H9 (cell line): Measurements from ENCODE around the gene PEX5L. TPM values are rescaled to one million over a fixed set of nuclear protein-coding genes. Genes with fewer than 3 reads are reported as not detected.

Experiments
- DNase-seq: peaks from one replicate; pipeline ENCODE4 v3.0.0-alpha.2; 2017
- H2AFZ ChIP-seq: one replicate; pipeline ENCODE4 v1.6.1; 2013; ENCODE audit warnings: mild to moderate bottlenecking, low read length, control low read depth, moderate library complexity
- H2AK5ac ChIP-seq: 2 replicates; pipeline ENCODE4 v1.6.1; 2013; ENCODE audit warnings: low read length, control low read depth, mixed read lengths; ENCODE audit not compliant: insufficient read length
- H2BK120ac ChIP-seq: one replicate; pipeline ENCODE4 v1.6.1; 2013; ENCODE audit warnings: low read depth, mild to moderate bottlenecking, low read length, control low read depth, inconsistent platforms; ENCODE audit not compliant: poor library complexity, severe bottlenecking
- H2BK12ac ChIP-seq: 2 replicates; pipeline ENCODE4 v1.6.1; 2013; ENCODE audit warnings: low read length, control low read depth, mixed read lengths, low read depth; ENCODE audit not compliant: insufficient read length
- H2BK15ac ChIP-seq: 2 replicates; pipeline ENCODE4 v1.6.1; 2013; ENCODE audit warnings: low read depth, low read length, control low read depth
- H2BK20ac ChIP-seq: one replicate; pipeline ENCODE4 v1.6.1; 2013; ENCODE audit warnings: low read depth, mild to moderate bottlenecking, low read length, control low read depth, inconsistent platforms; ENCODE audit not compliant: poor library complexity, severe bottlenecking
- H2BK5ac ChIP-seq: 2 replicates; pipeline ENCODE4 v1.6.1; 2013; ENCODE audit warnings: low read length, control low read depth, mixed read lengths; ENCODE audit not compliant: insufficient read length
- H3K14ac ChIP-seq: 2 replicates; pipeline ENCODE4 v1.6.1; 2013; ENCODE audit warnings: low read length, control low read depth; ENCODE audit not compliant: insufficient read depth
- H3K18ac ChIP-seq: 2 replicates; pipeline ENCODE4 v1.6.1; 2013; ENCODE audit warnings: low read depth, mild to moderate bottlenecking, mixed read lengths, low read length, control low read depth; ENCODE audit not compliant: insufficient read length
- H3K23ac ChIP-seq: 2 replicates; pipeline ENCODE4 v1.6.1; 2013; ENCODE audit warnings: low read length, control low read depth, mixed read lengths, low read depth; ENCODE audit not compliant: insufficient read length
- H3K23me2 ChIP-seq: 2 replicates; pipeline ENCODE4 v1.6.1; 2013; ENCODE audit warnings: low read depth, mild to moderate bottlenecking, mixed read lengths, low read length, control low read depth; ENCODE audit not compliant: insufficient read length, poor library complexity, severe bottlenecking
- H3K27ac ChIP-seq: 2 replicates; pipeline ENCODE4 v1.5.1; 2013; ENCODE audit warnings: low read length, control low read depth, mixed read lengths, low read depth; ENCODE audit not compliant: insufficient read length
- H3K27me3 ChIP-seq: 2 replicates; pipeline ENCODE4 v1.6.1; 2013; ENCODE audit warnings: low read length, control low read depth, inconsistent platforms; ENCODE audit not compliant: insufficient read depth
- H3K4ac ChIP-seq: 2 replicates; pipeline ENCODE4 v1.6.1; 2013; ENCODE audit warnings: low read depth, mild to moderate bottlenecking, control low read depth, inconsistent platforms, low read length, moderate library complexity
- H3K4me1 ChIP-seq: 2 replicates; pipeline ENCODE4 v1.6.1; 2013; ENCODE audit warnings: low read length, control low read depth, inconsistent platforms; ENCODE audit not compliant: insufficient read depth
- H3K4me2 ChIP-seq: 2 replicates; pipeline ENCODE4 v1.6.1; 2013; ENCODE audit warnings: low read length, control low read depth, mixed read lengths; ENCODE audit not compliant: insufficient read length, insufficient read depth
- H3K56ac ChIP-seq: 2 replicates; pipeline ENCODE4 v1.6.1; 2013; ENCODE audit warnings: low read depth, mild to moderate bottlenecking, mixed read lengths, low read length, control low read depth; ENCODE audit not compliant: insufficient read length
- H3K79me1 ChIP-seq: 2 replicates; pipeline ENCODE4 v1.6.1; 2013; ENCODE audit warnings: low read depth, mild to moderate bottlenecking, moderate library complexity, low read length, control low read depth, inconsistent platforms; ENCODE audit not compliant: insufficient read depth, poor library complexity, severe bottlenecking
- H3K79me2 ChIP-seq: 2 replicates; pipeline ENCODE4 v1.6.1; 2013; ENCODE audit warnings: low read length, control low read depth, inconsistent platforms; ENCODE audit not compliant: insufficient read depth
- H3K9ac ChIP-seq: 2 replicates; pipeline ENCODE4 v1.6.1; 2013; ENCODE audit warnings: low read length, control low read depth, mixed read lengths; ENCODE audit not compliant: insufficient read length; ENCODE audit errors: extremely low read depth
- H3K9me3 ChIP-seq: one replicate; pipeline ENCODE4 v1.6.1; 2013; ENCODE audit warnings: low read depth, low read length, inconsistent platforms; ENCODE audit not compliant: control insufficient read depth
- H3T11ph ChIP-seq: one replicate; pipeline ENCODE4 v1.6.1; 2013; ENCODE audit warnings: mild to moderate bottlenecking, low read length, control low read depth, inconsistent platforms
- H4K20me1 ChIP-seq: one replicate; pipeline ENCODE4 v1.6.1; 2013; ENCODE audit not compliant: control insufficient read depth, insufficient read length, insufficient read depth
- H4K5ac ChIP-seq: 2 replicates; pipeline ENCODE4 v1.6.1; 2013; ENCODE audit warnings: low read depth, mild to moderate bottlenecking, mixed read lengths, low read length, control low read depth; ENCODE audit not compliant: insufficient read length
- H4K8ac ChIP-seq: replicated peaks from 2 replicates; pipeline ENCODE4 v1.6.1; 2013; ENCODE audit warnings: low read length, control low read depth, mixed read lengths, low read depth; ENCODE audit not compliant: insufficient read length
- H4K91ac ChIP-seq: 2 replicates; pipeline ENCODE4 v1.6.1; 2013; ENCODE audit warnings: low read depth, mild to moderate bottlenecking, moderate library complexity, mixed read lengths, low read length, control low read depth; ENCODE audit not compliant: insufficient read length
- H3K27ac Mint-ChIP-seq, 3 experiments: 2 replicates in 2 of 3; 3 replicates in 1 of 3; pipeline ENCODE4 v1.8.0; 2020 to 2021; ENCODE audit warnings: mixed read lengths in 3 of 3, mild to moderate bottlenecking in 1 of 3, moderate library complexity in 1 of 3
- H3K27me3 Mint-ChIP-seq: 2 replicates; pipeline ENCODE4 v1.8.0; 2021; ENCODE audit warnings: low read depth, mild to moderate bottlenecking, moderate library complexity, mixed read lengths
- H3K36me3 Mint-ChIP-seq, 3 experiments: 2 replicates in 2 of 3; 3 replicates in 1 of 3; pipeline ENCODE4 v1.8.0; 2020 to 2021; ENCODE audit warnings: low read depth in 3 of 3, mixed read lengths in 3 of 3; ENCODE audit not compliant: insufficient read depth in 1 of 3
- H3K4me1 Mint-ChIP-seq, 2 experiments: 2 replicates each; pipeline ENCODE4 v1.8.0; 2020; ENCODE audit warnings: mixed read lengths in 2 of 2
- H3K4me3 Mint-ChIP-seq, 2 experiments: 2 replicates in 1 of 2; 3 replicates in 1 of 2; pipeline ENCODE4 v1.8.0; 2020 to 2021; ENCODE audit warnings: mild to moderate bottlenecking in 2 of 2, mixed read lengths in 2 of 2, moderate library complexity in 1 of 2
- H3K9me3 Mint-ChIP-seq, 2 experiments: 2 replicates in 1 of 2; 3 replicates in 1 of 2; pipeline ENCODE4 v1.8.0; 2020; ENCODE audit warnings: mild to moderate bottlenecking in 2 of 2, mixed read lengths in 2 of 2, moderate library complexity in 1 of 2
- WGBS: extraction: QIAGEN DNeasy Blood & Tissue Kit; methylation state at CpG from one replicate; pipeline ENCODE4 v1.1.7; 2013; ENCODE audit warnings: missing lambda C conversion rate, low lambda C conversion rate, mixed read lengths; ENCODE audit not compliant: insufficient read length; ENCODE audit errors: extremely low coverage; 5-methylcytosine and 5-hydroxymethylcytosine counted together
- total RNA-seq: library from RNA; stranded (reverse); gene quantifications from 2 replicates; pipeline ENCODE4 v1.2.1, GENCODE V29; 2021
- TF ChIP-seq, protein P1 (sequence below): fragments of 200-600 bp; sonication (generic); conservative IDR thresholded peaks from 3 replicates; pipeline ENCODE4 v1.8.0; 2021; ENCODE audit warnings: antibody characterized with exemption, mild to moderate bottlenecking

The PEX5L gene
- total RNA-seq, 1 experiment from 2014 or later = 0.85 TPM

DNA sequence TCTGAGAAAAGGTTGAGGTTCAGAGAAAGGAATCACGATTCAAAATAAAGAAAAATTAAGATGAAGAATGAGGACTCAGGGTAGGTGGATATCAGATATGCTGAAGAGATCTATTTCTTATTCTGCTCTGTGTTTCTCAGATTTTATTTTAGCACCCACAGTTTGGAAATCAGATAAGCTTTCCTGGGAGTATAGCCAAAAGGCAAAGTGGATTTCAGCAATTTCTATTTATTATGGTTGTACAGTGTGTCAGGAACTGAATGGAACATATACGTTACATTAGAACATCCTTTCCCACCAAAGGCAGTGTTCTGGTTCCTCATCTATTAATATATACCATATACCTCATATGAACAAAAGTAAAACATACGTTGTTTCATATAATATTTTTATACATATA is 18.9 kb downstream of the PEX5L start:
- H3K36me3 Mint-ChIP-seq = no peaks in the 10 kb centered on the region
- Histone ChIP-seq H3K23ac (no peak overlapping the region), H3K79me1 (no peaks in the 10 kb centered on the region), H3K18ac (no peak overlapping the region), H4K8ac (no peak overlapping the region), H4K5ac (no peak overlapping the region), H3K4me1 (no peaks in the 10 kb centered on the region), H4K20me1 (no peaks in the 10 kb centered on the region), H3K4ac (no peak overlapping the region), H2BK15ac (no peak overlapping the region), H3K56ac (no peak overlapping the region), H3K14ac (no peak overlapping the region), H2BK12ac (no peak overlapping the region), H4K91ac (no peak overlapping the region), H2AK5ac (no peak overlapping the region), H3K27me3 (no peaks in the 10 kb centered on the region), H3K27ac (no peak overlapping the region), H3K4me2 (no peak overlapping the region), H3K9me3 (no peaks in the 10 kb centered on the region), H3K9ac (no peak overlapping the region), H3K23me2 (no peaks in the 10 kb centered on the region), H2BK5ac (no peak overlapping the region), H2BK120ac (no peak overlapping the region), H2AFZ (no peak overlapping the region), H3T11ph (no peak overlapping the region), H3K79me2 (no peaks in the 10 kb centered on the region), H2BK20ac (no peak overlapping the region)
- no CpG with 5 or more reads among the region's 3 CpGs for WGBS
- TF ChIP-seq, protein P1, sequence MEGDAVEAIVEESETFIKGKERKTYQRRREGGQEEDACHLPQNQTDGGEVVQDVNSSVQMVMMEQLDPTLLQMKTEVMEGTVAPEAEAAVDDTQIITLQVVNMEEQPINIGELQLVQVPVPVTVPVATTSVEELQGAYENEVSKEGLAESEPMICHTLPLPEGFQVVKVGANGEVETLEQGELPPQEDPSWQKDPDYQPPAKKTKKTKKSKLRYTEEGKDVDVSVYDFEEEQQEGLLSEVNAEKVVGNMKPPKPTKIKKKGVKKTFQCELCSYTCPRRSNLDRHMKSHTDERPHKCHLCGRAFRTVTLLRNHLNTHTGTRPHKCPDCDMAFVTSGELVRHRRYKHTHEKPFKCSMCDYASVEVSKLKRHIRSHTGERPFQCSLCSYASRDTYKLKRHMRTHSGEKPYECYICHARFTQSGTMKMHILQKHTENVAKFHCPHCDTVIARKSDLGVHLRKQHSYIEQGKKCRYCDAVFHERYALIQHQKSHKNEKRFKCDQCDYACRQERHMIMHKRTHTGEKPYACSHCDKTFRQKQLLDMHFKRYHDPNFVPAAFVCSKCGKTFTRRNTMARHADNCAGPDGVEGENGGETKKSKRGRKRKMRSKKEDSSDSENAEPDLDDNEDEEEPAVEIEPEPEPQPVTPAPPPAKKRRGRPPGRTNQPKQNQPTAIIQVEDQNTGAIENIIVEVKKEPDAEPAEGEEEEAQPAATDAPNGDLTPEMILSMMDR = no peak
- no peaks in the 10 kb centered on the region for H3K9me3 Mint-ChIP-seq
- no peaks in the 10 kb centered on the region for H3K4me1 Mint-ChIP-seq
- no peak overlapping the region for H3K4me3 Mint-ChIP-seq
- H3K27me3 Mint-ChIP-seq = no peaks in the 10 kb centered on the region
- no peak for DNase-seq
- no peak overlapping the region for H3K27ac Mint-ChIP-seq
